HG03159 (cell line): Measurements from ENCODE around the gene BCAS3.

Experiments
- ATAC-seq: cut with Tn5 transposase; IDR thresholded peaks from one replicate; pipeline ENCODE4 v1.9.1; 2021; ENCODE audit warnings: mild to moderate bottlenecking, moderate library complexity; ENCODE audit not compliant: unreplicated experiment

BCAS3 gene

GRCh38 chr17:61326330-61326729 lies 648.7 kb downstream of the BCAS3 start:
- ATAC-seq: no peak

GRCh38 chr17:61328351-61328750 lies 650.7 kb downstream of the BCAS3 start:
- ATAC-seq: no peak

DNA sequence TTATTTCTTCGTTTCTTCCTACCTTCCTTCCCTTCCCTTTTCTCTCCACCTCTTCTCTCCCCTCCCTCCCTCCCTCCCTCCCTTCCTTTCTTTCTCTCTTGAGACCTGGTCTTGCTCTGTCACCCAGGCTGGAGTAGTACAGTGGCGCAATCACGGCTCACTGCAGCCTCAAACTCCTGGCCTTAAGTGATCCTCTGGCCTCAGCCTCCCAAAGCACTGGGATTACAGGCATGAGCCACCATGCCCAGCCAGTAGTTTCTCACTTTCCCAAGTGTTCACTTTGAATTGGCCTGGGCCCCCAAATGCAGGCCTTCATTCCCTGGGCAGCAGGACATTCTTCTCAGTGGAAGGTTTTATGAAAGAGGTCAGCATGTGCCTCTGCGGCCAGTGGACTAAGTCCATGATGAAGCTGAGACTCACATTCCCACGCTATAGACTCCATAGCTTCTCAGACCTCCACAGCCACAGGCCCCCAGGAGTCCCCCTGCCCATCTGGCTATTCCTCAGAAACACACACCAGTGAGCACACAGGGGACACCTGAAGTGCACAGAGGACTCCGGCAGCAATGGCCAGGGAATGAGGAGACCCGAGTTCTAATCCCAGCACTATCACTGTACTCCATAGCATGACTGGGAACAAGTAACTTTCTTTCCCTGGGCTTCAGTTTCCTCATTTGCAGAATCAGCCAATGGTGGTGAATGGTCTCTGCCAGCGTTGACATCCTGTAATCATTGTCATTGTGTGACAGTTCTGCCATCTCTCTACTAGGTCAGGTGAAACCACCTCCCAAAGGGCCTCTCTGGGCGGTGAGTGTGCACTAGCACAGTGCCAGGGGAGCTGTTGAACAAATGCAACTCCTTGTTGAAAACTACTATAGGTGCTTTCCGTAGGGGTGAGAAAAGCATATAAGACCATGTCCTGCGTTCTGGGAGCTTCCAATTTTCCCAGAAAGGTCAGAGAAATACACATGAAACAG lies 652.8 kb downstream of the BCAS3 start:
- no peak for ATAC-seq

DNA sequence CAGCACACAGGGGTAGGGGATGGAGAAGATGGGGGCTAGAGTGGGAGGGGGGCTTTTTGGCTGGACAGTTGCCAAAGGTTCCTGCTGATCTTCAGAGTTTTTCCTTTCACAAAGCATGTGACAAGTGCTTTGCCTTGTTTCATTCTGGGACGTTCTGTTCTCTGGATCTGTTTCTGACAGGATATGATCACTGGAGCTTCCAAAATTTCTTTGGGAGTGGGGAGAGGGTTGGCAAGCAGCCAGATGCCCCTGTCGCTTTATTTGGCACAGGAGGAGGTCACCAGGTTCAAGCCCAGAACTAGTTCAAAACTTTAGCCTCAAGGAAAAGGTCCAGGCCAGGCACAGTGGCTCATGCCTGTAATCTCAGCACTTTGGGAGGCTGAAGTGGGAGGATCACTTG lies 653.5 kb downstream of the BCAS3 start:
- ATAC-seq: no peak

- no peak for ATAC-seq
Observed at GRCh38 chr17:61331886-61332285, 654.2 kb downstream of the BCAS3 start.

- ATAC-seq: no peak
Observed at GRCh38 chr17:61333136-61333535, 655.5 kb downstream of the BCAS3 start.

- ATAC-seq: no peak
Observed at GRCh38 chr17:61334673-61335072, 657.0 kb downstream of the BCAS3 start.

- no peak for ATAC-seq
Observed at GRCh38 chr17:61335105-61335844, 657.6 kb downstream of the BCAS3 start.

DNA sequence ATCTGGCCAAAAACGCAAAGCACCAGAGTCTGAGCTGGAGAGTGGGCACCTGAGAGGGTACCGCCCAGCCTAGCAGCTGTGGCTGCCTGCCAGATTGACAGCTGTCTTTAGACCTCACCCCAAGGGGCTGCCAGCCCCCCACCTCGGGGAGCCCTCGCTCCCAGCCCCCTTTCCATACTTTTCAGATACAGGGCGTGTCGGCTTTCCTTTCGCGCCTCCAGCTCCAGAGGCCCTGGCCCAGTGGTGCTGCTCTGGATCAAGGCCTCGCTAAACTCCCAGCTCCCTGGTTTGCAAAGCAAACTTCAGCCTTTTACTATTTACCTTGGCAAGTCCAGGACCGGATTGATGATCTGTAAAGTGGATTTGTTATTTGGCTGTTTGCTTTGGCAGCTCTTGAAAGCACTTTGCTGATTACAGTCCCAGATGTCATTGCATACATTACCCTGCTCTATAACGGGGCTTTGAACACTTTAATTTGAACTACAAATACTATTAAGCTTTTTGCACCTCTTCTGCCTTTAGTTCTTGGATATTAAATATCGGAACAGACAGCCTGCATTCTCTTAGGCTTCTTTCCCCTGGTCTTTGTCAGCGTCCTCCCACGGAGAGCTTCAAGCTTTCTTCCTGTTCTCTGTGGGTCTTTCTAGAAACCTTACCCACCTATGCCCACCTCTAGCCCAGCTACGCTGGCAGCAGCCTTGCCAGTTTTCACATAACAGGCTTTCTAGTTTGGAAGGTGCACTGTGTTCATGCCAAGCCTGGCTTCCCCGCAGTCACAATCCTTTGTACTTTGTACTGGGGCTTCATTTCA lies 658.4 kb downstream of the BCAS3 start:
- no peak for ATAC-seq

GRCh38 chr17:61337290-61337689 lies 659.6 kb downstream of the BCAS3 start:
- no peak for ATAC-seq

DNA sequence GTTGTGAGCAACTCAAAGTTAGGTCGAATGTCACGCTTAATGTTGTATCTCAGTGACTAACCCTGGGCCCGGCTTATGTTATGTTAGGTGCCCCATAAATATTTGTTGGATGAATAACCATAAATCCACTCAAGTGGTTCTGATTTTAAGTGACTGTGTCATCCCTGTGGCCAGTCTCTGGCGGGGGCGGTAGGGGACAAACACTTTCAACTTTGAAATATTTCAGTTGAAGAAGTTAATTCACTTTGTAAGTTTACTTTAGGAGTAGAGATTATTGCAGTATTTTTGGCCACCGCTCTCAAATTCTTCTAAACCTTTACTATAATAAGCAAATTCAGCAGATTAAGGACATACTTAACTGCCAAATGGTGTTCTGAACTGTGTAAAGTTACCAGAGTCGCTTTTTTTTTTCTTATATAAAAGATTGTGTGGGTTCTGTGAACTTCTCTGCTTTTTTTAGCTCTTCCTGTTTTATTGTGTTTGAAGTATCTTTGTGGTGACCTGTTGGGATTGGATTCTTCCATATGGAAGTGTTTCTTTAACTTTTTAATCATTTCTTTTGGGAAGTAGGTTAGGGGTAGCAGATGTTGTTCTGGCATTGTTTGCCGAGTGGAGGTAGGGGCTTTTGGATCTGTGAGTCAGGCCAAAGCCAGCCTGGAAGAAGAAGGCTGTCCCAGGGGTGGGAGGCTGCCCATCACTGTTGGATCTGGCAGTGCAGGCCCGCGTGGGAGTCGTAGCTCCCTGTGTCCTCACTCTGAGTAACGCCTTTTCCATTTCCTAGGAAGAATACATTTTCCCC lies 660.5 kb downstream of the BCAS3 start:
- no peak for ATAC-seq

DNA sequence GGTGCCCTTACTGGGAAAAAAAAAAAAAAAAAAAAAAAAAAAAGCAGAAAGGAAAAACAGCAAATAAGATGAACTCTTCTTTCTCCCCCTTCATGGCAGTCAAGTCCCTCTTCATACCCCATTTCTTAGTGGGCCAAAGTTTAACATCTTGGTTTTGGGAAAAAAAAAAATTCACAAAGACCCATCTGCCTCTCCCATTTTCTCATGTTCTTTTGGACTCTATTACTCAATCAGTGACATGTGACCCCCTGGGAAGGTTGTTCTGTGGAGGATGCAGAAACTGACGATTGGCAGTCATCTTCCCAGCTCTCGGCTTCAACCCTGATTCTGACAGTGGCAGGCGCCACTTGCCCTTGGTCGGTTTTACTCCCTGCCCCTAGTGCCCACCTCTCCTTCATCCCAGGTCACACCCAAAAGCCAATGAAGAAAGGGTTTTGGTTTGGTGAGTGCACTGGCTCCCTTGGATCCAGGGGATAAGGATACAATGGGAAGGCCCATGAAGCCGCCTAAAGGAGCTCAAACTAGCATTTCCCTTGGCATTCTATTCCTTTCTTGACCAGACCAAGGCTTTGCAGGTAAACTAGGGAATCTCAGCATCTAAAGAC lies 661.3 kb downstream of the BCAS3 start:
- ATAC-seq: no peak

- ATAC-seq: no peak
Observed at GRCh38 chr17:61340431-61341209, 663.0 kb downstream of the BCAS3 start.

DNA sequence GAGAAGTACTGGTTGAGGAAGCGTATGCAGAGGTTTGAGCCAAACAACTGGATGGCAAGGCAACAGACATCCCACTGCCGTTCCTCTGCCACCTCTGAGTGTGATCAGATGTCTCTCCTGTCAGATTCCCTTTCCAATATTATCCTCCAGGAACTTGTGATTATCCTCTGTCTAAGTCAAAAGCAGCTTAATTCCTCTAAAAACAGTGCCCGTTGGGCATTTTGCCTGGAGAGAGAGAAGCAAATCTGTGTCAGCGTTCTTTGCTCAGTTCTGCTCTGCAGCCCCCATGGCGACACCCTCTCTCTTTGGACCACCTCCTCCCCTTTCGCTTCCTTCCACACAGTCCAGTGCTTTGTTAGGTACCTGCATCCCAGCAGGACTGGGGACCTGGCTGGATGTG lies 665.9 kb downstream of the BCAS3 start:
- no peak for ATAC-seq

DNA sequence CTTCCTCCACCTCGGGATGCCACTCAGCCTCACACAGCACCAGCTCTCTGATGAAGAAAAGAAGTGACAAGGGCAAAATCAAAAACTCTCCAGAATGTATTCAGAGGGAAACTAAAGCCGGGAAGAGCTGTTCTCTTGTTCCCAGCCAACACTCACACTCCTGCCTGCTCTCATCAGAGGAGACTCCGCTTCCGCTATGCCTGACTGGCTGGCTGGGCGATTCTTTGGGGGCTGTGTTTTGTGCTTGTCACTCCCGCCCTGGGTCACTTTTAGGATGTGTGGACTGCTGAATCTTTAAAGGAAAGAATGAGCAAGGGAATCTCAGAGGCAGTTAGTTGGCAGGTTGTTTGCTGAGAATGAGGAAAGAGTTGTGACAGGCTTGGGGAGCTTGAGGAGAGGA lies 667.4 kb downstream of the BCAS3 start:
- ATAC-seq: no peak

DNA sequence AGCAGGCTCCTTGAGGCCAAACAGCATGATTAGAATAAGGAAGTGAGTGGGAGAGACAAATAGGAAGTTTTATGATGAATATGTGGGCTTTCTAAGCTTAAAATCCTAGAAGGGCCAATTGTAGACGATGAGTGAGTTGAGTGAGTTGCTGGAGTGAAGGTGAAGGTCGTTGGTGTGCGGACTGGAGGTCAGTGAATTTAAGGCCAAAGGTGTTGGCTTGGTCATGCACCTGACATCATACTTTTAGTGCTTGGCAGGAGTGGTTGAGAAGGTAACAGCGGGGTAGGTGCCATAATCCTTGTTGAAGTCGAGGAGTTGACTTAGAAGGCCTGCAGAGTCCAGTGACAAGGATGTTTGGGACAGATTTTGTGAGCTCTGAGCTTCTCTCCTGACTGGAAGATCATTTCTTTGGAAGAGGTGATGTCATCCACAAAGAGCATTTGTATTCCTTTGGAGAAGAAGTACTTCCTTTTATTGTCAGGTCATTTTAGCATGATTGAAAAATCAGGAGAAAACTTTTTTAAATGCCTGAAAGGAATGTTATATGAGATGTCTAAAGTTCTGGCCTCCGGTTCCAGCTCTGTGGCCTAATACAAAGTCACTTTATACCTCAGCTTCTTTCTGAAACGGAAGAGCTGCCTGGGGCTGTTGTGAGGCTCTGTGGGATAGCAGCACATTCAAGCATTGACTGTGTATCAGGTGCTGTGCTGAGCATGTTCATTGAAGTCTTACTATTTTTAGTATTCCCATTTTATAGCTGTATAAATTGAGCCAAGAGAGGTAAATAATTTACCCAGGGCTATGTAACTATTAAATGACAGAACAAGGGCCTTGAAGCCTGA lies 668.4 kb downstream of the BCAS3 start:
- ATAC-seq: no peak

- ATAC-seq: no peak
Observed at GRCh38 chr17:61349350-61349749, 671.7 kb downstream of the BCAS3 start.

DNA sequence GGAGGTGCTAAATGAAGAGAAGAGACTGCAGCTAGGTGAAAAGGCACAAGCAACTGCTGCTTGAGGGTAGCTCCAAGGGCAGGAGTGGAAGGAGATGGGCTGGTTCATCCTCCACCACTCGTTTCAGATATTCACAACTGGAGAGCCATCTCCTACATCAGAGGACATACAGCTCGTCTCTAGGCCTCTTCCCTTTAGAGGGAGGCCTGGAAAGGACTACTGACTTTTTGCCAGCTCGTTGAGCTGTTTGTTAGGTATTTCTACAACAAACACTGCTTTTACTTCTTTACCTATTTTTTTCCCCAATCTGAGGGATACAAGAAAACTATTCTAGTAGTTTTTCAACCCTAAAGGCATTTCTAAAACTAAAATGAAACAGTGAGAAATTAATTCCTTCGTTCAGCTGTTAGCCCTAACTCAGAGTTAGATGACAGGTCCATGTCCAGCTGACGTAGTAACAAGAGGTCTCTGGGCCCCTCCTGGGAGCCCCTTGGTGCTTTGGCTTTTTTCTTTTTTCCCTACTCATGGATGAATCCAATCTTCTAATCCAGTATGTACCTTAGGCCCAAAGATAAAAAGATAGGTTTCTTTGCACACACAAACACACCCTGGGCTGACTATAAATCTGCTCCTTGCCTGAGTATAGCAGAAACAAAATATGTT lies 674.2 kb downstream of the BCAS3 start:
- no peak for ATAC-seq
